A204.1 (cell line): ENCODE measurements around the gene RTN4.

Experiments
- FAIRE-seq: peaks from 2 replicates; lab custom pipeline; 2012; peaks lifted over from hg19 to GRCh38; lab: Jason Lieb, UNC

Gene RTN4

GRCh38 chr2:54949431-54949830 lies 100.8 kb downstream of the RTN4 start:
- no peak for FAIRE-seq

- no peak for FAIRE-seq
Measured at GRCh38 chr2:54948120-54948519, 102.1 kb downstream of the RTN4 start.

GRCh38 chr2:54947646-54948045 lies 102.6 kb downstream of the RTN4 start:
- no peak for FAIRE-seq

- no peak for FAIRE-seq
Measured at GRCh38 chr2:54947136-54947535, 103.1 kb downstream of the RTN4 start.

GRCh38 chr2:54946220-54946805 lies 103.9 kb downstream of the RTN4 start:
- no peak for FAIRE-seq

- FAIRE-seq = no peak
Measured at GRCh38 chr2:54945391-54946219, 104.6 kb downstream of the RTN4 start.

GRCh38 chr2:54944724-54945326 lies 105.4 kb downstream of the RTN4 start:
- FAIRE-seq = no peak

GRCh38 chr2:54942373-54942772 lies 107.9 kb downstream of the RTN4 start:
- no peak for FAIRE-seq

GRCh38 chr2:54941248-54941984 lies 108.8 kb downstream of the RTN4 start:
- no peak for FAIRE-seq

- FAIRE-seq = no peak
Measured at GRCh38 chr2:54940723-54941122, 109.5 kb downstream of the RTN4 start.

GRCh38 chr2:54939446-54940118 lies 110.7 kb downstream of the RTN4 start:
- no peak for FAIRE-seq

- FAIRE-seq = no peak
Measured at GRCh38 chr2:54936766-54937165, 113.5 kb downstream of the RTN4 start.

- FAIRE-seq = no peak
Measured at GRCh38 chr2:54935389-54935788, 114.9 kb downstream of the RTN4 start.

GRCh38 chr2:54931473-54931872 lies 118.8 kb downstream of the RTN4 start:
- FAIRE-seq = no peak

- FAIRE-seq = no peak
Measured at GRCh38 chr2:54928719-54929118, 121.5 kb downstream of the RTN4 start.

- FAIRE-seq = no peak
Measured at GRCh38 chr2:54927751-54928615, 122.3 kb downstream of the RTN4 start.

GRCh38 chr2:54927085-54927750 lies 123.0 kb downstream of the RTN4 start:
- no peak for FAIRE-seq

GRCh38 chr2:54925022-54925421 lies 125.2 kb downstream of the RTN4 start:
- FAIRE-seq = no peak

- FAIRE-seq = no peak
Measured at GRCh38 chr2:54924121-54924520, 126.1 kb downstream of the RTN4 start.
